Activated naive CD4-positive, alpha-beta T cell treated with anti-CD3 and anti-CD28 coated beads, Interleukin-2, amount 50 U/mL, for 72 hours (primary cell): Measurements from ENCODE around the gene VSTM2A. TPM values are rescaled to one million over a fixed set of nuclear protein-coding genes. Genes with fewer than 3 reads are reported as not detected.
"Not testable (repeated sequence)": the region's sequence is repeated elsewhere in the genome, so short reads cannot be mapped to it uniquely, and the experiment has no call there.

Experiments
- ATAC-seq, 2 donors: fragments of 150-1000 bp; cut with Tn5 transposase; 2 replicates each; pipeline ENCODE4 v1.10.0; 2021; ENCODE audit warnings: mild to moderate bottlenecking in 2 of 2, moderate library complexity in 2 of 2
- DNase-seq, 2 donors: peaks; one replicate each; pipeline ENCODE4 v3.0.0; 2021 to 2022; ENCODE audit warnings: low spot score in 2 of 2
- H3K27ac Mint-ChIP-seq, 2 donors: one replicate each; pipeline ENCODE4 v1.8.0; 2022; ENCODE audit warnings: mild to moderate bottlenecking in 2 of 2, mixed read lengths in 2 of 2
- H3K36me3 Mint-ChIP-seq, 2 donors: one replicate each; pipeline ENCODE4 v1.8.0; 2022; ENCODE audit warnings: mixed read lengths in 2 of 2
- H3K9me3 Mint-ChIP-seq, 2 donors: one replicate each; pipeline ENCODE4 v1.8.0; 2022; ENCODE audit warnings: mixed read lengths in 2 of 2
- total RNA-seq, 2 donors: library from RNA; stranded (reverse); gene quantifications; one replicate each; pipeline ENCODE4 v1.2.3, GENCODE V29; 2022

Gene VSTM2A
- total RNA-seq = not detected

GRCh38 chr7:54541669-54542625 is at the start of gene VSTM2A:
Gene VSTM2A, plus strand, starts transcription at chr7:54542375. Its CDS starts 356 bp downstream, at chr7:54542731.
- ATAC-seq (no peak), DNase-seq (no peak)
- peaks cover 14 to 24% of the 10 kb centered on the region in 2 donors for H3K36me3 Mint-ChIP-seq
- peaks cover 5 to 12% of the 10 kb centered on the region in 2 donors for H3K9me3 Mint-ChIP-seq
- no peak within 1 kb of the TSS for H3K27ac Mint-ChIP-seq

GRCh38 chr7:54504531-54504930 is 37.6 kb upstream of the VSTM2A start:
- peaks cover 12 to 13% of the 10 kb centered on the region in 2 donors for H3K9me3 Mint-ChIP-seq
- not testable (repeated sequence) for DNase-seq, H3K36me3 Mint-ChIP-seq, ATAC-seq, H3K27ac Mint-ChIP-seq

GRCh38 chr7:54529568-54529967 is 12.6 kb upstream of the VSTM2A start:
- no peak for DNase-seq
- H3K36me3 Mint-ChIP-seq = peaks cover 7 to 14% of the 10 kb centered on the region in 2 donors
- H3K9me3 Mint-ChIP-seq = peaks cover 23 to 26% of the 10 kb centered on the region in 2 donors
- ATAC-seq = no peak
- H3K27ac Mint-ChIP-seq = no peak overlapping the region

GRCh38 chr7:54538122-54538521 is 4.1 kb upstream of the VSTM2A start:
- Mint-ChIP-seq H3K36me3 (peaks cover under 1 to 13% of the 10 kb centered on the region in 2 donors), H3K9me3 (peaks cover 13 to 16% of the 10 kb centered on the region in 2 donors), H3K27ac (no peak overlapping the region)
- no peak for DNase-seq
- no peak for ATAC-seq

GRCh38 chr7:54543051-54543488 is 895 bp downstream of the VSTM2A start:
- ATAC-seq (no peak), DNase-seq (no peak)
- H3K36me3 Mint-ChIP-seq = peaks cover 14 to 24% of the 10 kb centered on the region in 2 donors
- H3K27ac Mint-ChIP-seq = no peak overlapping the region
- peaks cover 4 to 12% of the 10 kb centered on the region in 2 donors for H3K9me3 Mint-ChIP-seq

GRCh38 chr7:54544149-54544526 is 2.0 kb downstream of the VSTM2A start:
- ATAC-seq (no peak), DNase-seq (no peak)
- H3K27ac Mint-ChIP-seq = no peak overlapping the region
- peaks cover 4 to 12% of the 10 kb centered on the region in 2 donors for H3K9me3 Mint-ChIP-seq
- H3K36me3 Mint-ChIP-seq = peaks cover 14 to 24% of the 10 kb centered on the region in 2 donors

GRCh38 chr7:54544527-54545240 is 2.5 kb downstream of the VSTM2A start:
- H3K27ac Mint-ChIP-seq = no peak overlapping the region
- no peak for ATAC-seq
- DNase-seq = no peak
- peaks cover 14 to 24% of the 10 kb centered on the region in 2 donors for H3K36me3 Mint-ChIP-seq
- peaks cover 4 to 12% of the 10 kb centered on the region in 2 donors for H3K9me3 Mint-ChIP-seq

- ATAC-seq (no peak), DNase-seq (no peak)
- Mint-ChIP-seq H3K27ac (no peak overlapping the region), H3K36me3 (peaks cover 14 to 24% of the 10 kb centered on the region in 2 donors), H3K9me3 (peaks cover 4 to 12% of the 10 kb centered on the region in 2 donors)
Observed at GRCh38 chr7:54545241-54545563, 3.0 kb downstream of the VSTM2A start.

- DNase-seq (no peak), ATAC-seq (peak in 1 of 2 donors; percentile 13)
- H3K27ac Mint-ChIP-seq = no peak overlapping the region
- peaks cover 14 to 23% of the 10 kb centered on the region in 2 donors for H3K36me3 Mint-ChIP-seq
- H3K9me3 Mint-ChIP-seq = peaks cover 4 to 12% of the 10 kb centered on the region in 2 donors
Observed at GRCh38 chr7:54546081-54546985, 4.2 kb downstream of the VSTM2A start.

GRCh38 chr7:54546986-54547314 is 4.8 kb downstream of the VSTM2A start:
- Mint-ChIP-seq H3K27ac (no peak overlapping the region), H3K9me3 (peaks cover 4 to 12% of the 10 kb centered on the region in 2 donors), H3K36me3 (peaks cover 14 to 18% of the 10 kb centered on the region in 2 donors)
- ATAC-seq = no peak
- no peak for DNase-seq

GRCh38 chr7:54550471-54550870 is 8.3 kb downstream of the VSTM2A start:
- no peak overlapping the region for H3K27ac Mint-ChIP-seq
- ATAC-seq = no peak
- no peak for DNase-seq
- peaks cover 0 to 6% of the 10 kb centered on the region in 2 donors for H3K36me3 Mint-ChIP-seq
- peaks cover 10 to 14% of the 10 kb centered on the region in 2 donors for H3K9me3 Mint-ChIP-seq

- H3K9me3 Mint-ChIP-seq = peaks cover 10 to 14% of the 10 kb centered on the region in 2 donors
- DNase-seq = no peak
- H3K36me3 Mint-ChIP-seq = peaks cover 0 to 6% of the 10 kb centered on the region in 2 donors
- ATAC-seq = no peak
- no peak overlapping the region for H3K27ac Mint-ChIP-seq
Observed at GRCh38 chr7:54556121-54556520, 13.9 kb downstream of the VSTM2A start.

- no peak for DNase-seq
- Mint-ChIP-seq H3K27ac (no peak overlapping the region), H3K36me3 (peaks cover 0 to 5% of the 10 kb centered on the region in 2 donors), H3K9me3 (peaks cover 4 to 9% of the 10 kb centered on the region in 2 donors)
- no peak for ATAC-seq
Observed at GRCh38 chr7:54559401-54559800, 17.2 kb downstream of the VSTM2A start.

- peaks cover 0 to 4% of the 10 kb centered on the region in 2 donors for H3K36me3 Mint-ChIP-seq
- ATAC-seq (no peak), DNase-seq (no peak)
- peaks cover 3 to 7% of the 10 kb centered on the region in 2 donors for H3K9me3 Mint-ChIP-seq
- no peak overlapping the region for H3K27ac Mint-ChIP-seq
Observed at GRCh38 chr7:54560198-54560597, 18.0 kb downstream of the VSTM2A start.

GRCh38 chr7:54560723-54561122 is 18.5 kb downstream of the VSTM2A start:
- ATAC-seq (no peak), DNase-seq (no peak)
- H3K27ac Mint-ChIP-seq = no peak overlapping the region
- H3K9me3 Mint-ChIP-seq = peaks cover 4 to 9% of the 10 kb centered on the region in 2 donors
- peaks cover 0 to 4% of the 10 kb centered on the region in 2 donors for H3K36me3 Mint-ChIP-seq

- peaks cover 4 to 11% of the 10 kb centered on the region in 2 donors for H3K9me3 Mint-ChIP-seq
- H3K36me3 Mint-ChIP-seq = peaks cover 0 to 4% of the 10 kb centered on the region in 2 donors
- DNase-seq = no peak
- no peak for ATAC-seq
- H3K27ac Mint-ChIP-seq = no peak overlapping the region
Observed at GRCh38 chr7:54563329-54563916, 21.2 kb downstream of the VSTM2A start.
